Measurements from ENCODE around the gene FMO1. TPM values are rescaled to one million over a fixed set of nuclear protein-coding genes. Genes with fewer than 3 reads are reported as not detected.

Gene FMO1
- total and polyA plus RNA-seq, 2 donors (not counting 1 experiment from before 2014, with no cell fraction given), result 0.48 TPM; not detected in 1

GRCh38 chr1:171270806-171271205, 22.5 kb downstream of the FMO1 start:
- ChIA-PET CTCF (interaction anchor here (1.2 kb wide), 1 partner anchor 25 kb away, joined by 3 read pairs; no protein-coding TSS in a partner anchor), POLR2A (no interaction called here)
- H4K20me1 ChIP-seq (ENCODE audit: control insufficient read depth, insufficient read depth, low read length, poor library complexity, severe bottlenecking), result no peaks in the 10 kb centered on the region
- Mint-ChIP-seq H3K27ac (no peak overlapping the region), H3K4me3 (no peak overlapping the region), H3K9me3 (ENCODE audit: insufficient read depth) (no peaks in the 10 kb centered on the region), H3K27me3 (peaks cover 16% of the 10 kb centered on the region), H3K4me1 (no peaks in the 10 kb centered on the region)
- H2AFZ ChIP-seq (ENCODE audit: insufficient read depth, low read depth, low read length, poor library complexity, severe bottlenecking), result no peak overlapping the region
- no peak overlapping the region for H3K4me3 ChIP-seq (ENCODE audit: control extremely low read depth in 1 of 5, extremely low read depth in 1 of 5, insufficient read depth in 1 of 5, low read depth in 2 of 5, low read length in 4 of 5)
- no peak overlapping the region for H3K9ac ChIP-seq (ENCODE audit: low read length)
- DNase-seq (no peak), ATAC-seq (ENCODE audit: low read depth) (no peak)
- H3K27me3 ChIP-seq (replicated peaks in 1 of 4; ENCODE audit: control extremely low read depth in 1 of 4, control insufficient read depth in 3 of 4, insufficient read depth in 4 of 4, low read length in 3 of 4), result no peaks in the 10 kb centered on the region
- H3K27ac ChIP-seq (ENCODE audit: low read length in 2 of 2), result no peak overlapping the region
- WGBS (ENCODE audit: insufficient coverage), result no CpG with 5 or more reads among the region's 2 CpGs
- TF ChIP-seq EZH2 (IDR thresholded peaks at IDR 0.05; ENCODE audit: borderline replicate concordance, insufficient read depth, low read depth, low read length, poor library complexity, severe bottlenecking) (no peak), CTCF (IDR thresholded peaks at IDR 0.05) (no peak)
- H3K36me3 ChIP-seq (replicated peaks in 1 of 2; ENCODE audit: control extremely low read depth in 1 of 2, control insufficient read depth in 1 of 2, extremely low read depth in 1 of 2, insufficient read depth in 2 of 2, low read length in 1 of 2), result no peaks in the 10 kb centered on the region
- H3K79me2 ChIP-seq (ENCODE audit: control insufficient read depth, insufficient read depth, low read length), result no peaks in the 10 kb centered on the region
- peaks cover 0 to 7% (median 0%) of the 10 kb centered on the region in 3 donors for H3K9me3 ChIP-seq (ENCODE audit: control extremely low read depth in 1 of 3, control insufficient read depth in 2 of 3, insufficient read depth in 1 of 3, low read length in 2 of 3)
- intact Hi-C loops (cut with micrococcal nuclease), result no loop called here
- no peaks in the 10 kb centered on the region for H3K4me1 ChIP-seq (ENCODE audit: control insufficient read depth in 2 of 2, insufficient read depth in 2 of 2, low read length in 2 of 2)
- H3K4me2 ChIP-seq (replicated peaks; ENCODE audit: low read depth, low read length, poor library complexity, severe bottlenecking), result no peak overlapping the region

GRCh38 chr1:171277534-171277933, 29.2 kb downstream of the FMO1 start:
- Histone ChIP-seq H3K27me3 (replicated peaks in 1 of 4; ENCODE audit: control extremely low read depth in 1 of 4, control insufficient read depth in 3 of 4, insufficient read depth in 4 of 4, low read length in 3 of 4) (no peaks in the 10 kb centered on the region), H3K9me3 (ENCODE audit: control extremely low read depth in 1 of 3, control insufficient read depth in 2 of 3, insufficient read depth in 1 of 3, low read length in 2 of 3) (peaks cover 0 to 1% (median 0%) of the 10 kb centered on the region in 3 donors), H3K4me3 (ENCODE audit: control extremely low read depth in 1 of 5, extremely low read depth in 1 of 5, insufficient read depth in 1 of 5, low read depth in 2 of 5, low read length in 4 of 5) (no peak overlapping the region), H3K36me3 (replicated peaks in 1 of 2; ENCODE audit: control extremely low read depth in 1 of 2, control insufficient read depth in 1 of 2, extremely low read depth in 1 of 2, insufficient read depth in 2 of 2, low read length in 1 of 2) (no peaks in the 10 kb centered on the region), H3K27ac (ENCODE audit: low read length in 2 of 2) (no peak overlapping the region), H3K4me2 (replicated peaks; ENCODE audit: low read depth, low read length, poor library complexity, severe bottlenecking) (no peak overlapping the region), H4K20me1 (ENCODE audit: control insufficient read depth, insufficient read depth, low read length, poor library complexity, severe bottlenecking) (no peaks in the 10 kb centered on the region), H3K4me1 (ENCODE audit: control insufficient read depth in 2 of 2, insufficient read depth in 2 of 2, low read length in 2 of 2) (peaks cover 16 to 23% of the 10 kb centered on the region in 2 donors), H2AFZ (ENCODE audit: insufficient read depth, low read depth, low read length, poor library complexity, severe bottlenecking) (no peak overlapping the region), H3K9ac (ENCODE audit: low read length) (no peak overlapping the region), H3K79me2 (ENCODE audit: control insufficient read depth, insufficient read depth, low read length) (no peaks in the 10 kb centered on the region)
- Mint-ChIP-seq H3K9me3 (ENCODE audit: insufficient read depth) (no peaks in the 10 kb centered on the region), H3K4me3 (no peak overlapping the region), H3K27me3 (no peaks in the 10 kb centered on the region), H3K27ac (no peak overlapping the region), H3K4me1 (peaks cover 30% of the 10 kb centered on the region)
- ChIA-PET POLR2A (no interaction called here), CTCF (no interaction called here)
- intact Hi-C loops (cut with micrococcal nuclease), result no loop called here
- DNase-seq (no peak), ATAC-seq (ENCODE audit: low read depth) (no peak)
- no peak for TF ChIP-seq CTCF (IDR thresholded peaks at IDR 0.05)
- TF ChIP-seq EZH2 (IDR thresholded peaks at IDR 0.05; ENCODE audit: borderline replicate concordance, insufficient read depth, low read depth, low read length, poor library complexity, severe bottlenecking), result no peak
- WGBS (ENCODE audit: insufficient coverage), result 100% methylated on average over 1 of the region's 2 CpGs

Measured in B cell (primary cell).